SK-MEL-5 (cell line): ENCODE measurements around the gene DIP2B. TPM values are rescaled to one million over a fixed set of nuclear protein-coding genes. Genes with fewer than 3 reads are reported as not detected.

ENCODE experiments used
- DNase-seq: peaks from one replicate; pipeline ENCODE4 v3.0.0-alpha.2; 2016; ENCODE audit warnings: low read depth, low spot score
- in situ Hi-C: cut with HindIII; loops from 2 replicates; pipeline ENCODE4 v1.10.0; 2016; ENCODE audit warnings: low sequenced_read_pairs, high pct_unique_total_duplicates, low pct_unique_long_range_greater_than_20kb
- total RNA-seq: library from RNA; depleted of rRNA; stranded (reverse); fragments of >200 nt; shearing (Covaris generic); gene quantifications from 2 replicates; pipeline ENCODE4 v1.2.3, GENCODE V29; 2014

Gene DIP2B
- total RNA-seq, 1 experiment from 2014 or later: 49.0 TPM

DNA sequence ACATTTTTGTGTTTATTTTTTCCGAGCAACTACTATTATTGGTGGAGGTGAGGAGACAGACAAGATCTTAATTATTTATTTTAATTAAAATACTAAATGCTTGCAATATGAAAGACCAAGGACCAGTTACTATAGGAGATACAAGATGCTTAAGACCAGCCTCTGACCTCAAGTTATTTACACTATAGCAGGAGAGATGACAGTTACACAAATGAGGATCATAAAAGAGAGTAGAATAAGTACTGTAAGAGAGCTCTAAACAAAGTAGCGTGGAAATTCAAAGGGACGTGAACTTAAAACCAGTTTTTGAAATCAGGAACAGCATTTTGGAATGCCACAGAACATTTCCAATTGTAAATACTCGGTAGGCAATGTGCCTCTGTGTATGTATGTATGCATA is 131.1 kb downstream of the DIP2B start:
- in situ Hi-C loops: no loop called here
- DNase-seq: no peak

DNA sequence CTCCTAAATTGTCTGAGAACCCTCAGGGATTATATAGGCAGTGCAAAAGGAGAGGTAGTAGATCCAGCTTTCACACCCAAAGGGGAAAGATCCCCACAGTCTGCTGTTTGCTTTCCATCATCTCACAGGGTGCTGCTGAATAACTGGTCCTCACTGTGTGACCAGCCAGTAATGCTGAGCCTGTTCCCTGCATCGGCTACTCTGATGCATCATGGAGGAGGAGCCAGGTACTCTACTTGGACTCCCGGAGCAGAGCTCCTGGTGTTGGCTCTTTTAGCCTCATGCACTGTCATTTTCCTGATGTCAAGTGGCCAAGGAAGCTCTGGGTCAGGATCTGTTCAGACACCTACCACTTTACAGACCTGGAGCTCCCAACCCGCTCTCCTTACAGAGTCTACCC is 131.7 kb downstream of the DIP2B start:
- in situ Hi-C loops: no loop called here

DNA sequence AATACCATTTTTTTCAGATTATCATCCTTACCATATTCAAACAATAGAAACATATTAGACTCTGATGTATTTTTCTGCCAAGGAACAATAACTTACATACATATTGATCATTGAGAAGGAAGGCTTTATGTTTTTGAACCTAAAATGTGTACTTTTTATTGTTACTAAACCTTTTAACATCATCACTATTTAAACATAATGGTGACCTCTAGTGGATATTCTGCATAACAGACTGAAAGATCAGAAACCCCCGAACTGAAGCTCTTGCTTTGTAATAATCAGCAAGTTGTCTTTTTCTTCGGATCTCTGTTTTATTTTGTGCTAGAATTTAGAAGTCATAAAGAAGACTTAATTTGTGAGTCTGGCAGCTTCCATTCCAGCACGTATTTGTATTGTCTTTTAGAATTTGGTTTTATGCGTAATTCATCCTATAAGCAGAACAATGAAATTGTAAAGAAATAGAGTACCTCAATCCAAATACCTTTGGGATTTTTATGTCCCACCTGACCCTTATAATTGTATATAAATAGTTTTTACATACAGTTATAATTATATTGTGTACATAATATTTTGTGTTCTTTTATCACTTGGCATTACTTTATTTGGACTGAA is 133.2 kb downstream of the DIP2B start:
- in situ Hi-C loops: no loop called here
- DNase-seq: peak; percentile 67

More for the DNA sequence above, 131.7 kb downstream of the DIP2B start:
- no peak for DNase-seq

DNA sequence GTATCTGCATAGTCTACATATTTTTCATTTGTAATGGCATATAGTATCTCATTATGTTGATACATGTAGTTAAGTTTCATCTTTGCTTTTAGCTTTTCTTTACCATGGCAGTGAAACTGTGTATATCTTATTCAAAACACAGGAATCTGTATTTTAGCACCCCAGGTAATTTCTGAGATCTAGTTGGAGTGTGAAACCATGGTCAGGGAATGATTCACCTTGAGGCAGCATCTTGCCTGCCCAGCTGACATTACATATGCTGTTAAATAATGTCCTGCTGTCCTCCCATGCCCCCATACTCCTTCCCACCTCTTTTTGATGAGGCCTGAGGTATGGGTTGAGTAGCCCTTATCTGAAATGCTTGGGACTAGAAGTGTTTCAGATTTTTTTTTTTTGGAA is 133.7 kb downstream of the DIP2B start:
- no peak for DNase-seq
- in situ Hi-C loops: no loop called here

DNA sequence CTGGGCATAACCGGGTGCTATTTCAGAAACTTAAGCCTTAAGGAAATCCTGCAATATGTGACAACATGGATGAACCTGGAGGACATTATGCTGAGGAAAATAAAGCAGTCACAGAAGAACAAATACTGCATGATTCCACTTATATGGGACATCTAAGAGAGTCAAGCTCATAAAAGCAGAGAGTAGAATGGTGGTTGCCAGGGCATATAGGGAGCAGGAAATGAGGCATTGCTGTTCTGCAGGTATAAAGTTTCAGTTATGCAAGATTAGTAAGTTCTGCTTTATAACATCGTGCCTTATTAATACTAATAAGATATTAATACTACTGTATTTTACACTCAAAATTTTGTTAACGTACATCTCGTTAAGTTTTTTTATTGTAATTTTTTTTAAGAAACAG is 134.9 kb downstream of the DIP2B start:
- DNase-seq: no peak
- in situ Hi-C loops: no loop called here

DNA sequence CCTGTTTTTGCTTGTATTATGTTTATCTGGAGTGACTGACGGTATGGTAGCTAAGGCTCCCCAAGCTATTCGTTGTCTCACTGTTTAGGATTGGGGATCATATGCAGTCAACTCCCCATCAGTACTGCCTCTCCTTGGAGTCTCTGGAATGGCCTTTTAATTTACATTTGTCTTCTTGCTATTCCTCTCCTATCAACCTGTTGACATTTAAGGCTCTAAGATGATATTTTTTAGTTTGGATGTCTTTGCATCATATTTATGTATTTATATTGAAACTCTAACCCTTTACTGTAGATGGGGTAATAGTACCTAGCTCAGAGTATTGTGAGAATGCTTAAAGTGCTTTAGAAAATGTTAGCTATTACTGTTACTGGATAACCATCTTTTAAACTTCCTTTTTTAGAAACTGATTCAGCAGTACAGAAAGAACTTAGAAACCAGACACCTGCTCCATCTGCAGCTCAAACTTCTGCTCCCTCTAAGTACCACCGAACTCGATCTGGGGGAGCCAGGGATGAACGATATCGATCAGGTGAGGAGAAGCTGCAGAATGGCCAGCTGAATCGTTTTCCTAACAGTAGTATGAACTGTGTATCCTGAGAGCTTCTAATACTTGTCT is 135.6 kb downstream of the DIP2B start:
- in situ Hi-C loops: no loop called here
- DNase-seq: no peak

DNA sequence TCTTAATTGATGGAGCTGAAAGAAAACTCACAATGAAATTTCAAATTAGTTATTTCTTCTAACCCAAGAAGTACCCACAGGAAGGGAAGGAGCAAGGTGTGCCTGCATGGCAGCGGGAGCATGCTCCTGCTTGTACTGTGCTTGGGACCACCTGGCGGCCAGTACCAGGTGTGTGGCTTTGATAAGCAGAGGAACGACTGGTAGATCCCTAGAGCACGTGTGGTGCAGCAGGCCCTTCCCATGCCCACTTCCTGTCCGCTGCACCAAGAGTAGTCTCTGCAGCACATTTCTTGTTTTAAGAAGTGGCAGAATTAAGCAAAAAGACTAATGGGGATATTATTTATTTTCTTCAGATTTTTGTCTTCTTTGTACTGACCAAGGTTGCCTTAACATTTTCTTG is 136.8 kb downstream of the DIP2B start:
- in situ Hi-C loops: no loop called here
- no peak for DNase-seq

DNA sequence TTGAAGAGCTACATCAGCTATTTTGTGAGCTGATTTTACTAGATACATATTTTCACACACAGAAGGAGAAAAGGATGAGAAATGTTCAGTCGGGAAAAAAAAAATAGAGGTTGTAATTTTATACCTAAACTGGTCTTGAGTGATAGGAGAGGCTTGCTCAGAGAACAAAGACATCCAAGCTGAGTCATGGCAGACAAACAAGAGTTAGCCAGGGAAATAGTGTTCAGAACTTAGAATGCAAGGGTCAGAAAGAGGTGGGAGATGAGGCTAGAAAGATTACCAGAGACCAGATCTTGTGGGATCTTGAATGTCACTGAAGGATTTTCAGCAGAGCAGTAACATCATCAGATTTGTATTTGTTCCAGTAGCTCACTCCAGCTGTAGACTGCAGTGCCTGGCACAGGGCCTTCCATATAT is 137.3 kb downstream of the DIP2B start:
- no peak for DNase-seq
- in situ Hi-C loops: no loop called here

DNA sequence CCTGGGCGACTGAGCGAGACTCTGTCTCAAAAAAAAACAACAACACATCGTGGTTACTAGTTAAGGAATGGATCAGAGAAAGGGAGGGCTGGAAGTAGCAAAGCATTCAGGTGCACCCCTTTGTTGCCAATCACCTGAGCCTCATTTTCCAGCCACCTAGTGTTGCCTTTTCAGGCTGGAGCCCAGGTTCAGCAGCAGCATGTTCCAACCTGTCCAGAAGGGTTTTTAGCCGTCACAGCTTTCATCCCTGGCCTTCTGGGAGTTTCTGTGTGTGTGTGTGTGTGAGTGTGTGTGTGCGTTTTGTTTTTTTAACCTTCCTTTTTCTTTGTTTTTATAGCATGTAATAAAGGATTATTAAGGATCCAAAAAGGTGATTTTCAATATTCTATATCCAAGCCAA is 138.0 kb downstream of the DIP2B start:
- no peak for DNase-seq
- in situ Hi-C loops: no loop called here

DNA sequence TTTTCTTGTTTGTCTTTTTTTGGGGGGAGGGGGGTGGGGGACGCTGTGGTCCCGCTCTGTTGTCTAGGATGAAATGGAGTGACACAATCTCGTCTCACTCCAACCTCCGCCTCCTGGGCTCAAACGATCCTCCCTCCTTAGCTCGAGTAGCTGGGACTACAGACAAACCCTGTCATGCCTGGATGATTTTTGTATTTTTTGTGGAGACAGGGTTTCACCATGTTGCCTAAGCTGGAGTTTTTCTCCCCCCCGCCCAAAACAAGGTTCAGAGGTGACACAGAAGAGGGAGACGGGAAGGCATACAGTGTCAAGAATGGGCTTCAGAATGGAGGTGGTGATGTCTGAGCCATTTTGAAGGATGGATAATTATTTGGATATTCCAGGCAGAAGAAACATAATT is 142.2 kb downstream of the DIP2B start:
- no peak for DNase-seq
- in situ Hi-C loops: no loop called here

DNA sequence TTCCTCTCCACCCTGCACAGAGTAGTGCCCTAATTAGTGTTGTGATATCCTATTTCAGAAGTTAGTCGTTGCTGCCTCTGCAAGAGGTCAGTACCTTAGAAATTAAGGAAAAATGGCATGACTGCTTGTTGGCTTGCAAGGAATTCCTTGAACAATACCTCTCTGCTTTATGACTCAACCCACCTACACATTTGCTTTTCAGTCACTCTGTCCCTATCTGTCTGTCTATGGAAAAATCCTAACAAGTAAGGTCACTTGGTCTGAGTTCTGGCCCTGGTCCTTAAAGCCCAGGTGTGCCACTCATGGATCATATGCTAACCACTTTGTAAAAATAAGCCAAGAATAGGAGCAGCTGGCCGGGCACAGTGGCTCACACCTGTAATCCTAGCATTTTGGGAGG is 142.7 kb downstream of the DIP2B start:
- in situ Hi-C loops: no loop called here
- DNase-seq: no peak

DNA sequence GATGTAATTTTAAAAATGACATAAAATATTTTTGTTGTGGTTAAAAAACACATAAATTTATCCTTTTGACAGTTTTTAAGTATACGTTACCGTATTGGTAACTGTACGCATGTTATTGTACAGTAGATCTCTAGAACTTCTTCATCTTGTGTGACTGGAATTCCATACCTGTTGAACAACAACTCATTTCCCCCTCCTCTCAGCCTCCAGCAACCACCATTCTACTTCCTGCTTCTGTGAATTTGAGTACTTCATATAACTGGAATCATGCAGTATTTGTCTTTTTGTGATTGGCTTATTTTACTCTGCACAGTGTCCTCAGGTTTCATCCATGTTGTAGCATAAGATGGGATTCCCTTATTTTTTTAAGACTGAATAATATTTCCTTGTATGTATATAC is 145.5 kb downstream of the DIP2B start:
- DNase-seq: no peak
- in situ Hi-C loops: no loop called here

DNA sequence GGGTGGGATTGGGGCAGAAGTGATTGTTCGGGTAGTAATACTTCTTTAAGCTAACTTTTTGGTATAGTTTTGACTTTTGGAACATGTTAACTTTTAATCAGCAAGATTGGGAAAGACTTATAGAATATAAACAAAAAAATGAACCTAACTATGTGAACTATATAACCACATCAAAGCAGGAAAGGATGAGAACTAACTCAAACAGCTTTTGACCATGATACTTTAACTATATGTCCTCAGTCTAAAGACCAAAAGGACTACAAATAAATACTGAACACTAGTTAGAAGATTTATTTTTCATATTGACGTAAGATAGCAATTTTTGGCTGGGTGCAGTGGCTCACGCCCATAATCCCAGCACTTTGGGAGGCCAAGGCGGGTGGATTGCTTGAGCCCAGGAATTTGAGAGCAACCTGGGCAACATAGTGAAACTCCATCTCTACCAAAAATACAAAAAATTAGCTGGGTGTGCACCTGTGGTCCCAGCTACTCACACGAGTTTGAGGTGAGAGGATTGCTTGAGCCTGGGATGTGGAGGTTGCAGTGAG is 150.7 kb downstream of the DIP2B start:
- in situ Hi-C loops: no loop called here

DNA sequence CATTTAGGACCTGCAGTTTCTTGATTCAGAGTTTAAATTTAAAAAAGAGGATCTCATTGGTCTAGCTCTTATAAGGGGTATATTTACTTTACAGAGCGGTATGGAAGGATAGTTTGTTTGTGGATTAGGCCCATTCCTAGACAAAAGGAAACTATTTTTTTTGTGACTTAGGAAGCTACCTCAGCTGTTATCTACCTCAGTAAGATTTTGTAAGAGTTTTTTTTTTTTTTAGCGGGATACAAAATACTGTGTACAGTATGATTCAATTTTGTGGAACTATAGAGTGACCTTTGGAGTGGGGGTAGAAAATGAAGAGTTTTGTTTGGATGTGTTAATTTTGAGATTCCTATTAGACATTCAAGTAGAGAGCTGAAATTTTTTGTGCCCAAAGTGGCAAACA is 154.5 kb downstream of the DIP2B start:
- in situ Hi-C loops: no loop called here

More for the DNA sequence above, 150.7 kb downstream of the DIP2B start:
- no peak for DNase-seq

DNA sequence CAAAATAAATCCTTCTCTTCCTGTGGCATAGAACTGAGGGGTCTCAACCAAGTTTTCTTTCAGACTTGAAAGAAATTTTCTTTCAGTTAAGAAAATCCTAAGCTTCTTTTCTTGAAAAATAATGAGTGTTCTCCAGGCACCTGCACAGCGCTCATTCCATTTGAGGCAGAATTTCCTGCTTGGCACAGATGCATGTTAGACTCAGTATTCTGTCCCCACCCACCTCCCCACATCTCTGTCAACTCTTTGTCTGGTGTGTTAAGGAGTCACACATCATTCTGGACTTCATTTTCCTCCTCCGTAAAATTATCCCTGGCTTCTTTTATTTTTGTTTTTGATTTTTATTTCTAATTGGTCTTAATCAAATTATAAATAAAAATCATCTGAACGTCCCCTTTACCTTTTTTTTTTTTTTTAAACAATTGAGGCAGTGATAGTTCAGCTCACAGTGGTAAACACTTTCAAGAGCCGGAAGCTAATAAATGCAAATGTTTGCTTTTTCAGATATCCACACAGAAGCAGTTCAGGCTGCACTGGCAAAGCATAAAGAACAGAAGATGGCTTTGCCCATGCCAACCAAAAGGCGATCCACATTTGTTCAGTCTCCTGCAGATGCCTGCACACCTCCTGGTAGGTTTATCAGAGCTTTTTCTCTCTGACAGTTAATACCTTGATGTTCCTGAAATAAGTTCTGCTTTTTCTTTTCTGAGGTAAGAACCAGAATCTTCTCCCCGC is 155.1 kb downstream of the DIP2B start:
- in situ Hi-C loops: no loop called here
- no peak for DNase-seq

More for the DNA sequence above, 154.5 kb downstream of the DIP2B start:
- no peak for DNase-seq

DNA sequence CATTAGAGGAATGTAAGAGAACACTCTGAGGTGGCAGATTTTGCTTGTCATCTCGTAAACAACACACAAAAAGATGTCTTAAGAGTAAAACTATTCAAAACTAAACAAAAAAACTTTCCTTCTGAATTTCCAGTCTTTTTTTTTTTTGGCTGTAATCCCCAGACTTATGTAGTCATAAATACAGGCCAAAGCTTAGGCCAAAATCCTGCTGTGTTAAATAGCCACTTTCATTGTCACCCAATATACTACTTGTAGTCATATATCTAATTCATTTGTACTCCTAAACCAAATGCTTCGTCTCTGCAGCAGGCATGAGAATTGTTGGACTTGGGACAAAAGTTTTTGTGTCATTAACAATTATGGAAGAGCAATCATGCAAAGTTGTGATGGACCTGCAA is 155.6 kb downstream of the DIP2B start:
- no peak for DNase-seq
- in situ Hi-C loops: no loop called here

DNA sequence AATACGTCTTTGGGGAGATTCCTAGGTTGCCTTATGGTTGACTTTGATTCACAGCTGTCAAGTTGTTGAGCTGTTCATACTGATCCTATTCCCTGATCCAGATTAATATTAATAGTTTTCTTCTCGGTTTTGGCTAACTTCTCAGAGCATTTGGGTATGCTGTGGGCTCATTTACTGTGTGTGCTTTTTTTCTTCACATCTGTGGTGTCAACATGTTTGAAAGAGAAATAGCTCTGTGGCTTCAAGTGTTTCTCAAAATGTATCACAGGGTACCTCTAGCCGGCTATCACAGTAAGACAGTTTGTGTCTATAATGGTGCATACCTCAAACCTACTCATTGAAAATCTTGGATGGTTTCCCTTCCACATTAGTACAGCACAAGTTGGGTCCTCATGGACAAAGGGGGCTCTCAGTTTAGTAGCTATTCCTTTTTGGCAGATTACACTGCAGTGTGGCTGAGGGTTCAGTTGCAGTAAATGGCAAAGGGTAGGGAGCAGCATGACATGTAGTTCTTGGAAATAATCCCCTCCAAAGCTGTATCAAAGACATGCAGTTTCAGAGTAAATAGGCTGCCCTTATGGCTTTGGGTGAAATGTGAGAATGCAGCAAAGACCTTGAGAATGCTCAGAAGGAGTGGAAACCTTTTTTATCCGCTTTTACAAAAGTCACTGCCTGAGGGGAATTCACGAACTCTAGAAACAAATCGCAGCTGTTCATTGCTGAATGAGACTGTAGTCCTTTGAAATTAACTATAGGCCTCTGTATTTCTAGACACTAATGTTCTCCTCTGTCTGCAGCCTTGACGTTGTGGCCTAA is 156.7 kb downstream of the DIP2B start:
- DNase-seq: peak; percentile 98

DNA sequence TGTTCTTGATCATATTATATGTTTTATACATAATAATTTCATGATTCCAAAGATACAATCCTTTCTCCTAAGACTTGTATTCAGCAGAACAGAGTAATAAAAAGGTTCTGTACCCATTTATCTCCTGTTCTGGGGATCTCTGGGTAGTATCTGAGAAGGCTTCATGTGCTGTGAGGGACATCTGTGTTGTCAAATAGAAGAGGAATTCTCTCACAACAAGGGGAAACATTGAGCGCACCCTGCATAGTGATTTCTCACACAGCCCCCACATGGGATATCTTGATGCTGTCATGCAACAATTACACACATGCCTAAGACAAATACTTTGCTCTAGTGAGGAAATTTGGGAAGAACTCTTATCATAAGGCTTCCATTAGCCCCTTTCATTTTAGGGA is 157.3 kb downstream of the DIP2B start:
- in situ Hi-C loops: no loop called here

More for the DNA sequence above, 156.7 kb downstream of the DIP2B start:
- in situ Hi-C loops: no loop called here

More for the DNA sequence above, 157.3 kb downstream of the DIP2B start:
- DNase-seq: peak; percentile 88
